HEK293 (cell line): ENCODE data around the gene OLFM2.

ENCODE experiments used
- CTCF ChIA-PET: fragments of 350-600 bp; formaldehyde crosslinking; extraction: SDS; loops from one replicate; lab custom pipeline; 2021; ENCODE audit warnings: antibody characterized with exemption; lab: Yijun Ruan, JAX
- POLR2A ChIA-PET: fragments of 300-600 bp; formaldehyde crosslinking; extraction: SDS; loops from one replicate; lab custom pipeline; 2020; ENCODE audit warnings: antibody characterized with exemption, inconsistent platforms; lab: Yijun Ruan, JAX
- H3K27ac ChIP-seq: fragments of 200-500 bp; sonication (Bioruptor generic); 2 replicates; pipeline ENCODE4 v1.5.1; 2014; ENCODE audit warnings: low read depth, low read length, control low read depth, inconsistent platforms; ENCODE audit errors: extremely low read depth
- H3K36me3 ChIP-seq, 2 experiments: fragments of 200-500 bp in 1 of 2; sonication (Bioruptor generic) in 1 of 2; 1 replicate in 1 of 2; 2 replicates in 1 of 2; pipeline ENCODE4 v1.5.1; 2014 to 2017; ENCODE audit warnings: inconsistent platforms in 2 of 2, low read length in 2 of 2; ENCODE audit not compliant: control insufficient read depth in 2 of 2, insufficient read depth in 1 of 2
- H3K4me1 ChIP-seq: fragments of 200-500 bp; sonication (Bioruptor generic); 2 replicates; pipeline ENCODE4 v1.5.1; 2014; ENCODE audit warnings: mild to moderate bottlenecking, low read length, inconsistent platforms; ENCODE audit not compliant: control insufficient read depth, insufficient read depth
- H3K4me3 ChIP-seq: 2 replicates; pipeline ENCODE4 v1.5.1; 2011; ENCODE audit warnings: low read depth, mild to moderate bottlenecking, control low read depth, low read length, moderate library complexity
- H3K9me3 ChIP-seq: fragments of 200-500 bp; sonication (Bioruptor generic); 2 replicates; pipeline ENCODE4 v1.5.1; 2014; ENCODE audit warnings: low read depth, low read length, inconsistent platforms; ENCODE audit not compliant: control insufficient read depth, insufficient read depth
- MYNN ChIP-seq: fragments of 450-650 bp; formaldehyde crosslinking; IDR thresholded peaks from 2 replicates; pipeline ENCODE4 v1.5.1; 2016; ENCODE audit warnings: missing biosample characterization, missing genetic modification characterization, borderline replicate concordance
- WT1 ChIP-seq: fragments of 450-650 bp; formaldehyde crosslinking; IDR thresholded peaks from 2 replicates; pipeline ENCODE4 v1.5.1; 2016; ENCODE audit warnings: missing biosample characterization, missing genetic modification characterization
- ZBTB6 ChIP-seq: fragments of 450-650 bp; formaldehyde crosslinking; IDR thresholded peaks from 2 replicates; pipeline ENCODE4 v1.5.1; 2017; ENCODE audit warnings: missing biosample characterization, missing genetic modification characterization
- ZBTB7A ChIP-seq: fragments of 450-650 bp; formaldehyde crosslinking; IDR thresholded peaks from 2 replicates; pipeline ENCODE4 v1.5.1; 2016; ENCODE audit warnings: low read depth, missing biosample characterization, missing genetic modification characterization
- ZFP69B ChIP-seq: fragments of 450-650 bp; formaldehyde crosslinking; IDR thresholded peaks from 2 replicates; pipeline ENCODE4 v1.5.1; 2016; ENCODE audit warnings: missing biosample characterization, missing genetic modification characterization
- ZNF366 ChIP-seq: fragments of 450-650 bp; formaldehyde crosslinking; conservative IDR thresholded peaks from 2 replicates; pipeline ENCODE4 v1.5.1; 2016; ENCODE audit warnings: missing biosample characterization, missing genetic modification characterization
- ZNF394 ChIP-seq: fragments of 450-650 bp; formaldehyde crosslinking; IDR thresholded peaks from 2 replicates; pipeline ENCODE4 v1.5.1; 2016; ENCODE audit warnings: missing biosample characterization, missing genetic modification characterization, mild to moderate bottlenecking, moderate library complexity, borderline replicate concordance
- ZNF529 ChIP-seq: fragments of 450-650 bp; formaldehyde crosslinking; IDR thresholded peaks from 2 replicates; pipeline ENCODE4 v1.5.1; 2017; ENCODE audit warnings: missing genetic modification characterization, missing biosample characterization; ENCODE audit not compliant: insufficient replicate concordance
- ZNF624 ChIP-seq: fragments of 450-650 bp; formaldehyde crosslinking; IDR thresholded peaks from 2 replicates; pipeline ENCODE4 v1.5.1; 2017; ENCODE audit warnings: missing biosample characterization, missing genetic modification characterization
- ZNF670 ChIP-seq: fragments of 450-650 bp; formaldehyde crosslinking; IDR thresholded peaks from 2 replicates; pipeline ENCODE4 v1.5.1; 2016; ENCODE audit warnings: missing biosample characterization, missing genetic modification characterization, low read depth
- ZNF701 ChIP-seq: fragments of 450-650 bp; formaldehyde crosslinking; IDR thresholded peaks from 2 replicates; pipeline ENCODE4 v1.5.1; 2016; ENCODE audit warnings: missing biosample characterization, missing genetic modification characterization
- ZNF76 ChIP-seq: fragments of 450-650 bp; formaldehyde crosslinking; IDR thresholded peaks from 2 replicates; pipeline ENCODE4; 2016; ENCODE audit warnings: low read depth, missing biosample characterization, missing genetic modification characterization, borderline replicate concordance
- ZNF792 ChIP-seq: fragments of 450-650 bp; formaldehyde crosslinking; IDR thresholded peaks from 2 replicates; pipeline ENCODE4 v1.5.1; 2016; ENCODE audit warnings: missing biosample characterization, missing genetic modification characterization
- ZSCAN16 ChIP-seq: fragments of 450-650 bp; formaldehyde crosslinking; IDR thresholded peaks from 2 replicates; pipeline ENCODE4 v1.5.1; 2016; ENCODE audit warnings: missing biosample characterization, missing genetic modification characterization
- ZXDB ChIP-seq: fragments of 450-650 bp; formaldehyde crosslinking; IDR thresholded peaks from 2 replicates; pipeline ENCODE4 v1.5.1; 2016; ENCODE audit warnings: missing biosample characterization, missing genetic modification characterization
- TF ChIP-seq, protein P1 (sequence below): fragments of 450-650 bp; formaldehyde crosslinking; IDR thresholded peaks from 2 replicates; pipeline ENCODE4 v1.5.1; 2016; ENCODE audit warnings: missing biosample characterization, missing genetic modification characterization
- TF ChIP-seq, protein P2 (sequence below): fragments of 450-650 bp; formaldehyde crosslinking; IDR thresholded peaks from 2 replicates; pipeline ENCODE4 v1.5.1; 2016; ENCODE audit warnings: missing biosample characterization, missing genetic modification characterization

OLFM2 gene

GRCh38 chr19:9981406-9982260, 45.3 kb upstream of the OLFM2 start (continued):
- TF ChIP-seq, protein P1, sequence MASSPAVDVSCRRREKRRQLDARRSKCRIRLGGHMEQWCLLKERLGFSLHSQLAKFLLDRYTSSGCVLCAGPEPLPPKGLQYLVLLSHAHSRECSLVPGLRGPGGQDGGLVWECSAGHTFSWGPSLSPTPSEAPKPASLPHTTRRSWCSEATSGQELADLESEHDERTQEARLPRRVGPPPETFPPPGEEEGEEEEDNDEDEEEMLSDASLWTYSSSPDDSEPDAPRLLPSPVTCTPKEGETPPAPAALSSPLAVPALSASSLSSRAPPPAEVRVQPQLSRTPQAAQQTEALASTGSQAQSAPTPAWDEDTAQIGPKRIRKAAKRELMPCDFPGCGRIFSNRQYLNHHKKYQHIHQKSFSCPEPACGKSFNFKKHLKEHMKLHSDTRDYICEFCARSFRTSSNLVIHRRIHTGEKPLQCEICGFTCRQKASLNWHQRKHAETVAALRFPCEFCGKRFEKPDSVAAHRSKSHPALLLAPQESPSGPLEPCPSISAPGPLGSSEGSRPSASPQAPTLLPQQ (tag by site-specific recombination): no peak

- Histone ChIP-seq H3K9me3 (no peaks in the 10 kb centered on the region), H3K27ac (no peak overlapping the region), H3K36me3 (no peaks in the 10 kb centered on the region), H3K4me1 (peaks cover 2% of the 10 kb centered on the region; the same call in 1 of the 2 replicates), H3K4me3 (no peak overlapping the region)
- ChIA-PET POLR2A (interaction anchor here (0.6 kb wide), 1 partner anchor 336 kb away, joined by 5 read pairs; no protein-coding TSS in a partner anchor), CTCF (no interaction called here)
- peak; percentile 78 for TF ChIP-seq ZNF366 (tag by site-specific recombination)
- no peak for TF ChIP-seq ZNF670 (tag by site-specific recombination)
Observed at GRCh38 chr19:9972103-9972502, 35.8 kb upstream of the OLFM2 start.

DNA sequence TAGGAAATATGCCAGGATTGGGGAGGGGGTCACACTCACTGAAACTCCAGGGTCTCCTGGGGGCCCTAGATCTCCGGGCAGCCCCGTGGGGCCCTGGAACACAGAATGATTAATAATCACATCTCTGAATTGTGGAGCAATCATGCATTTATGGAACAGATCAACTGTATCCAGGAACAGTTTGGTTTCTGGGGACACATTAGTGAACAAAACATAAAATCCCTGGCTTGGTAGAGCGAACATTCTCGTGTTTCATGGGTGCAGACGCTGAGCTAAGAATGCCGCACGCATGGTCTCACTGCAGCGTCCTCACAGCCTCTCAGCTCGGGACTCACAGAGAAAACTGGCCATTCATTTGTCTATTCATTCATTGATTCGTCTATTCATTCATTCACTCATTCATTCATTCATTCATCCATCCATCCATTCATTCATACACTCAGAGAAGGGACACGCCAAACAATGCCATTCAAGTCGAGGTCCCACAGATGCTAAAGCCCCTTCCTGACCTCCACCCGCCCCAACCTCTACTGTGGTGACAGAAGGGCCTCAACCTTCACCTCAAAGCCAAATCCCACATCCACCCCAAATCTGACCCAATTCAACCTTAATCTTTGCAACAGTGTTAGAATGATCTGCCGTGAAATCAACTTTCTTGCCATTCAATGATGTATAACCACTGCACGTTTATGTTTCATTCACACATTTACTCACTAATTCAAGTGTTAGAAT, 35.0 kb upstream of the OLFM2 start:
- TF ChIP-seq ZBTB7A (tag by site-specific recombination) (no peak), ZNF701 (tag by site-specific recombination) (no peak), ZNF792 (tag by site-specific recombination) (no peak), WT1 (tag by site-specific recombination) (no peak), ZNF76 (no peak), ZBTB6 (no peak), ZXDB (tag by site-specific recombination) (no peak), ZSCAN16 (tag by site-specific recombination) (no peak), ZNF394 (tag by site-specific recombination) (no peak), MYNN (tag by site-specific recombination) (no peak), ZNF624 (tag by site-specific recombination) (no peak), ZFP69B (tag by site-specific recombination) (no peak), ZNF529 (no peak)
- TF ChIP-seq, protein P2, sequence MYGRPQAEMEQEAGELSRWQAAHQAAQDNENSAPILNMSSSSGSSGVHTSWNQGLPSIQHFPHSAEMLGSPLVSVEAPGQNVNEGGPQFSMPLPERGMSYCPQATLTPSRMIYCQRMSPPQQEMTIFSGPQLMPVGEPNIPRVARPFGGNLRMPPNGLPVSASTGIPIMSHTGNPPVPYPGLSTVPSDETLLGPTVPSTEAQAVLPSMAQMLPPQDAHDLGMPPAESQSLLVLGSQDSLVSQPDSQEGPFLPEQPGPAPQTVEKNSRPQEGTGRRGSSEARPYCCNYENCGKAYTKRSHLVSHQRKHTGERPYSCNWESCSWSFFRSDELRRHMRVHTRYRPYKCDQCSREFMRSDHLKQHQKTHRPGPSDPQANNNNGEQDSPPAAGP: no peak
- TF ChIP-seq, all 188 proteins: peak for 0
- no peak overlapping the region for H3K4me3 ChIP-seq
- no peak overlapping the region for H3K27ac ChIP-seq
- ChIA-PET POLR2A (interaction anchor here (0.7 kb wide), 1 partner anchor 9 kb away, joined by 3 read pairs; no protein-coding TSS in a partner anchor), CTCF (no interaction called here)
- H3K9me3 ChIP-seq: no peaks in the 10 kb centered on the region
- H3K36me3 ChIP-seq: no peaks in the 10 kb centered on the region
- peaks cover 2% of the 10 kb centered on the region; the same call in 1 of the 2 replicates for H3K4me1 ChIP-seq
